K562 (cell line): ENCODE measurements around the gene PRSS50. TPM values are rescaled to one million over a fixed set of nuclear protein-coding genes. Genes with fewer than 3 reads are reported as not detected.

ENCODE experiments used
- ATAC-seq: fragments of 200-7000 bp; cut with Tn5 transposase; 3 replicates; pipeline ENCODE4 v1.9.1; 2020; ENCODE audit warnings: moderate library complexity
- BruUV-seq: library from RNA; stranded (reverse); fragments of 400-500 nt; replicated peaks from 2 replicates; lab custom pipeline; 2021; lab: Mats Ljungman, UMichigan
- CTCF ChIA-PET: fragments of 300-600 bp; formaldehyde crosslinking; extraction: SDS; loops from one replicate; lab custom pipeline; 2021; ENCODE audit warnings: low intra/inter-chr PET ratio; lab: Yijun Ruan, JAX
- POLR2A ChIA-PET: fragments of 300-600, 350-650 bp; sonication (Branson Sonifier 250); formaldehyde crosslinking; extraction: SDS; loops from one replicate; lab custom pipeline; 2021; ENCODE audit warnings: antibody characterized with exemption, inconsistent platforms; lab: Yijun Ruan, JAX
- DNase-seq, 4 experiments: peaks; one replicate each; pipeline versions ENCODE4 v3.0.0 to v3.0.0-alpha.2; 2011 to 2018; ENCODE audit warnings: low spot score in 3 of 4, mixed read lengths in 3 of 4; ENCODE audit errors: extremely low read depth in 1 of 4
- FAIRE-seq: peaks from 2 replicates; lab custom pipeline; 2011; peaks lifted over from hg19 to GRCh38; lab: Jason Lieb, UNC
- H2AFZ ChIP-seq: 2 replicates; pipeline ENCODE4 v1.6.0; 2011; ENCODE audit warnings: low read depth, low read length, control low read depth, inconsistent platforms
- H3K27ac ChIP-seq: fragments of 200-600 bp; 3 replicates; pipeline ENCODE4 v1.8.0; 2011; ENCODE audit warnings: low read depth, mild to moderate bottlenecking, control low read depth, inconsistent platforms, low read length, moderate library complexity, mixed read lengths; ENCODE audit errors: extremely low read depth
- H3K27me3 ChIP-seq, 2 experiments: fragments of 300-600 bp in 1 of 2; 2 replicates in 1 of 2; 3 replicates in 1 of 2; pipeline versions ENCODE4 v1.6.0 to v1.8.0; 2011; ENCODE audit warnings: inconsistent platforms in 2 of 2, low read length in 2 of 2, mild to moderate bottlenecking in 1 of 2, mixed read lengths in 1 of 2, moderate library complexity in 1 of 2; ENCODE audit not compliant: control insufficient read depth in 2 of 2, insufficient read depth in 2 of 2
- H3K36me3 ChIP-seq: fragments of 300-600 bp; 3 replicates; pipeline ENCODE4 v1.8.0; 2011; ENCODE audit warnings: mild to moderate bottlenecking, low read length, inconsistent platforms; ENCODE audit not compliant: control insufficient read depth, insufficient read depth
- H3K4me1 ChIP-seq, 2 experiments: fragments of 200-600 bp in 1 of 2; replicated peaks in 1 of 2; 2 replicates in 1 of 2; 3 replicates in 1 of 2; pipeline versions ENCODE4 v1.5.1 to v1.8.0; 2011; ENCODE audit warnings: inconsistent platforms in 2 of 2, low read length in 2 of 2, mild to moderate bottlenecking in 1 of 2, mixed read lengths in 1 of 2, moderate library complexity in 1 of 2; ENCODE audit not compliant: control insufficient read depth in 2 of 2, insufficient read depth in 2 of 2
- H3K4me2 ChIP-seq: 2 replicates; pipeline ENCODE4 v1.6.1; 2011; ENCODE audit warnings: low read length, control low read depth, inconsistent platforms, mixed read lengths; ENCODE audit not compliant: insufficient read depth
- H3K4me3 ChIP-seq: fragments of 200-600 bp; sonication (generic), shearing (Covaris generic); 2 replicates; pipeline ENCODE4 v1.5.1; 2016; ENCODE audit warnings: control low read depth, inconsistent platforms
- H3K79me2 ChIP-seq: fragments of 200-600 bp; 3 replicates; pipeline ENCODE4 v1.8.0; 2011; ENCODE audit warnings: low read length, inconsistent platforms; ENCODE audit not compliant: control insufficient read depth, insufficient read depth
- H3K9ac ChIP-seq, 2 experiments: 2 replicates each; pipeline versions ENCODE4 v1.6.0 to v1.6.1; 2011; ENCODE audit warnings: low read depth in 2 of 2, low read length in 2 of 2, control low read depth in 1 of 2, inconsistent platforms in 1 of 2, mild to moderate bottlenecking in 1 of 2, mixed read lengths in 1 of 2; ENCODE audit not compliant: insufficient read depth in 1 of 2
- H3K9me1 ChIP-seq: one replicate; pipeline ENCODE4 v1.6.0; 2011; ENCODE audit warnings: inconsistent platforms, mild to moderate bottlenecking, low read length, moderate library complexity; ENCODE audit not compliant: control insufficient read depth, insufficient read depth
- H3K9me3 ChIP-seq: replicated peaks from 2 replicates; pipeline ENCODE4 v1.5.1; 2011; ENCODE audit warnings: low read depth, low read length, inconsistent platforms; ENCODE audit not compliant: control insufficient read depth, insufficient read depth
- H4K20me1 ChIP-seq: replicated peaks from 2 replicates; pipeline ENCODE4 v1.6.1; 2011; ENCODE audit warnings: low read length, inconsistent platforms, mixed read lengths; ENCODE audit not compliant: control insufficient read depth, insufficient read depth
- BCL6 ChIP-seq: fragments of 250-450 bp; sonication (Bioruptor Pico); IDR thresholded peaks from 2 replicates; pipeline ENCODE4 v1.4.0; 2020
- DNMT1 ChIP-seq: fragments of 450-650 bp; IDR thresholded peaks from 2 replicates; pipeline ENCODE4 v1.6.1; 2016; ENCODE audit warnings: antibody characterized with exemption, mild to moderate bottlenecking
- NFE2L1 ChIP-seq: fragments of 450-650 bp; IDR thresholded peaks from 2 replicates; pipeline ENCODE4 v1.6.1; 2016; ENCODE audit warnings: missing genetic modification characterization, low read depth, mild to moderate bottlenecking, missing compliant biosample characterization, moderate library complexity, borderline replicate concordance
- NONO ChIP-seq, 2 experiments: fragments of 200-400 bp in 1 of 2; fragments of 450-650 bp in 1 of 2; formaldehyde crosslinking in 1 of 2; IDR thresholded peaks; 2 replicates each; pipeline ENCODE4 v1.6.1; 2017; ENCODE audit warnings: low read depth in 2 of 2, mild to moderate bottlenecking in 2 of 2, moderate library complexity in 2 of 2, low read length in 1 of 2
- NR2F6 ChIP-seq: fragments of 450-650 bp; formaldehyde crosslinking; IDR thresholded peaks from 2 replicates; pipeline ENCODE4 v1.4.0; 2020; ENCODE audit warnings: mild to moderate bottlenecking
- PCBP2 ChIP-seq: fragments of 200-400 bp; formaldehyde crosslinking; IDR thresholded peaks from 2 replicates; pipeline ENCODE4 v1.6.1; 2018; ENCODE audit warnings: low read length, low read depth, mild to moderate bottlenecking, moderate library complexity; ENCODE audit not compliant: poor library complexity, severe bottlenecking
- RBM22 ChIP-seq: fragments of 200-400 bp; formaldehyde crosslinking; IDR thresholded peaks from 2 replicates; pipeline ENCODE4 v1.6.1; 2018; ENCODE audit warnings: low read length, low read depth; ENCODE audit not compliant: poor library complexity, severe bottlenecking
- RFX5 ChIP-seq: IDR thresholded peaks from 2 replicates; pipeline ENCODE4 v1.6.1; 2011; ENCODE audit warnings: low read depth, mild to moderate bottlenecking, improper control_type of control experiment, low read length
- SLC30A9 ChIP-seq: fragments of 250-450 bp; sonication (Bioruptor Pico); IDR thresholded peaks from 2 replicates; pipeline ENCODE4 v1.8.0; 2022; ENCODE audit warnings: mild to moderate bottlenecking, moderate library complexity
- SMC3 ChIP-seq: conservative IDR thresholded peaks from 2 replicates; pipeline ENCODE4 v1.6.1; 2011; ENCODE audit warnings: low read depth, low read length, improper control_type of control experiment; ENCODE audit not compliant: insufficient read depth
- STAT5A ChIP-seq: IDR thresholded peaks from 2 replicates; pipeline ENCODE4 v1.6.1; 2012; ENCODE audit warnings: low read length, inconsistent platforms, borderline replicate concordance
- ZNF121 ChIP-seq: sonication (generic); formaldehyde crosslinking; conservative IDR thresholded peaks from 2 replicates; pipeline ENCODE4 v1.8.0; 2022; ENCODE audit warnings: missing genetic modification reagents
- WGBS: fragments of 100-300 bp; shearing (Covaris generic); methylation state at CpG from one replicate; pipeline ENCODE4 v1.1.6; 2016; ENCODE audit warnings: low coverage, mixed read lengths; ENCODE audit not compliant: insufficient coverage; ENCODE audit errors: missing lambda C conversion rate; 5-methylcytosine and 5-hydroxymethylcytosine counted together
- in situ Hi-C: fragments of 300-500 bp; cut with MboI; formaldehyde crosslinking; loops from 4 replicates; pipeline ENCODE4 v1.15.0; 2018; ENCODE audit warnings: inconsistent platforms, mixed read lengths
- intact Hi-C: fragments of 100-400 bp; cut with micrococcal nuclease; formaldehyde crosslinking; loops from 2 replicates; pipeline ENCODE4 v1.14.2; 2022
- polyA plus RNA-seq, 8 experiments: library from polyadenylated mRNA; depleted of rRNA in 4 of 8; stranded (reverse) in 5 of 8; unstranded in 3 of 8; fragments of >200 nt; fragmentation: Nextera tagmentation in 2 of 8; fragmentation: Illumina TruSeq in 1 of 8; extraction: Ambion mirVana in 2 of 8; extraction: Trizol in 1 of 8; gene quantifications; 2 replicates each; pipeline versions ENCODE4 v1.2.1 to v1.2.3, GENCODE V29; 2011 to 2014; ENCODE audit warnings: inconsistent platforms in 1 of 8, missing spikeins in 1 of 8
- total RNA-seq, 7 experiments: library from RNA; depleted of rRNA in 6 of 7; stranded (reverse); fragments of >200 nt in 6 of 7; fragmentation: Illumina TruSeq in 2 of 7; extraction: Trizol in 2 of 7; gene quantifications; 2 replicates each; pipeline versions ENCODE4 v1.2.1 to v1.2.3, GENCODE V29; 2011 to 2021; ENCODE audit warnings: low replicate concordance in 1 of 7

PRSS50 gene
- total and polyA plus RNA-seq, 9 of the 15 experiments (the other 6 are each of a cell fraction or from before 2014, with no cell fraction given): 0.01 TPM; not detected in 8

- peaks cover 5% of the 10 kb centered on the region for H3K9me1 ChIP-seq
- no peak overlapping the region for H3K4me2 ChIP-seq
- no TSS peak for BruUV-seq
- no peak overlapping the region for H3K27ac ChIP-seq
- DNase-seq (no peak), ATAC-seq (no peak)
- intact Hi-C loops: no loop called here
- H3K4me3 ChIP-seq: no peak overlapping the region
- no peaks in the 10 kb centered on the region for H3K9me3 ChIP-seq
- H3K79me2 ChIP-seq: no peaks in the 10 kb centered on the region
- no peak overlapping the region for H3K9ac ChIP-seq
- in situ Hi-C loops: no loop called here
- H3K36me3 ChIP-seq: no peaks in the 10 kb centered on the region
- TF ChIP-seq SLC30A9 (CRISPR knock-in tag) (no peak), RFX5 (no peak), STAT5A (no peak), NR2F6 (no peak), NFE2L1 (tag) (no peak), PCBP2 (no peak), RBM22 (no peak), ZNF121 (CRISPR knock-in tag) (no peak), NONO (IDR thresholded peaks at IDR 0.05; ENCODE audit: low read depth in 2 of 2, low read length in 1 of 2) (no peak), BCL6 (CRISPR knock-in tag) (no peak), SMC3 (no peak), DNMT1 (no peak)
- TF ChIP-seq, all 486 proteins: peak for 0
- CTCF ChIA-PET: no interaction called here
- H3K27me3 ChIP-seq: peaks cover 29 to 100% of the 10 kb centered on the region in 2 experiments; a peak in 4 of 5 replicates
- POLR2A ChIA-PET: interaction anchor here (1.0 kb wide), 1 partner anchor 29 kb away, joined by 4 read pairs; no protein-coding TSS in a partner anchor
- FAIRE-seq: no peak
- 4% methylated on average over 2 of the region's 2 CpGs for WGBS
- H2AFZ ChIP-seq: no peak overlapping the region
- H4K20me1 ChIP-seq: peaks cover 29% of the 10 kb centered on the region
- peaks cover 0 to 4% of the 10 kb centered on the region in 2 experiments; a peak in 1 of 5 replicates for H3K4me1 ChIP-seq
Measured at GRCh38 chr3:46684891-46685290, 32.8 kb downstream of the PRSS50 start.
